IPS-11a (cell line): ENCODE measurements around the gene ESYT3.

Experiments used
- H3K4me3 ChIP-seq: one replicate; pipeline ENCODE4 v1.5.1; 2013; ENCODE audit warnings: low read depth, low read length, control low read depth

The ESYT3 gene

DNA sequence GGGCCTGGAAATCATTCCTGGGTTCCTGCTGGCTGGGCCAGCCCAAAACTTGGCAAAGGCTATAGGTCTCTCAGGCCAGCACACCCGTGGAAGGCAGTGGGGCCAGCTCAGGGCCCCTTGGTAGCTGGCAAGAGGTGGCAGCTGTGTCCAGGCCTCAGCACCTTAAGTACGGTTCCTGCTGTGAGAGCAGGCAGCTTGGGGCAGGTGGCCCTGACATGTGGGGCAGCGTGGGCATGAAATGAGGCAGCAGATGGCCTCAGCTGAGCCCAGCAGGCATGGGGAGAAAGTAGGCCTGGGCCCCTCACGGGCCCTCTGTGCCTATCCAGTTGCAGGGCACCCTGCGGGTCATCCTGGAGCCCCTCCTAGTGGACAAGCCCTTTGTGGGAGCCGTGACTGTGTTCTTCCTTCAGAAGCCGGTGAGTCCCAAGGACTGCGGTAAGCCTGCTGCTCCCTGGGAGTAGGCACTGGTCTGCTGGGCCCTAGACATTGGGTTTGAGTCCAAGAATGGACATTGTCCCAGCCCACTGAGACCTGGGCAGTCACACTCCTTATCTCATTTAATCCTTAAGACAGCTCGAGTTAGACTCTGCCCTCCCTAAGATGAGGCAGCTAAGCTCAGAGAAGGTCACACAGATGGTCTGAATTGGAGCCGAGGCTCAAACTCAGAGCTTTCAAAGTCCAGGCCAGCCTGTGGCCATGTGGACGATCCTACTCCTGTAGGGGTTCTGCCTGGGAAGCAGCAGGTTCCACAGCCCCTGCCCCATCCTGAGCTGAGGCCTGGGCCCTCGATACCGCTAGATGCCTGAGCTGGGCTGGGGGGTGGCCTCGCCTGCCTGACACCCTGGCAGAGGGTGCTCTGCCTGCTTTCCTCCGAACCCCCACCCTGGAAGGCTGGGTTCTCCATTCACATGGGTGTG is 25.5 kb downstream of the ESYT3 start:
- no peak overlapping the region for H3K4me3 ChIP-seq

DNA sequence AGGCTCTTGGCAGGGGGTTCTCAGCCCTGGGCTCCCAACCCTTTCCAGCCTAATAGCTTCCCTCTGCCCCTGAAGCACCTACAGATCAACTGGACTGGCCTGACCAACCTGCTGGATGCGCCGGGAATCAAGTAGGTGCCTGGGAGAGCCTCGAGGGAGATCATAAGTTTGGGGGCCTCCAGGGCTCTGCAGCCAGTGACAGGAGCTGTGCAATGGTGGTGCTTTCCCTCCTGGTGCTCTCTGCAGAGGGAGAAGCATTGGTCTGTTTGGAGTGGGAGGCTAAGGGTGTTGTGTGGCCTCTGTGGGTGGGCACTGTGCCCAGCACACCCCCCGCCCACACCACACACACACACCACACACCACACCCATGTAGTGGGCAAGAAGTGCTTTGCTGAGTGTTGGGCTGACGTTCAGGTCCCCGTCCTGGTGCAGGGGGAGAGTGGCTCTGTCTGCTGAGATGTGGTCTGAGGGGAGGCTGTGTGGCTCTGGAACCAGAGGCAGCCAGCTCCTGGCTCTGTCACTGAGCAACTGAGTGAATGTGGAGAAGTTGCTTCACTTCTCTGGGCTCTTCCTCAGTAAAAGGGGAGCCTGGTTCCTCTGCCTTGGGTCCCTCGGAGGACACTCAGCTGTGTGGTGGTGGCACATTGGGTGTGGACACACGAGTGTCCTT is 26.3 kb downstream of the ESYT3 start:
- H3K4me3 ChIP-seq, result no peak overlapping the region

DNA sequence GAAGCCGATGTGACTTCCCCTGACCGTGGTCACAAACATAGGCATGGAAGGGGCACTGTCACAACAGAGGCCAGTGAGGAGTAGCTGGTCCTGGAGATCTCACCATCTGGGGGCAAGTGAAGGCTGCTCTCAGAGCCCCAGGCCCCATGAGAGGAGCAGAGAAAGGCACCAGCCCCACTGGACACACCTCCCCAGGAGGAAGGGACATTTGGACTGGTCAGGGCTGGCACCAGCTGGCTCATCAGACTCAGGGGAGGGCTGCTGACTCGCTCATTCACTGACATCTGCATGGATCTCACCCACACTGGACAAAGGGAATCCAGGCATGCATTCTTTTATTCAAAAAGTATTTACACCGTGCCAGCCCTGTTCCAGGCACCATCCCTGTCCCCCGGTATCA is 26.8 kb downstream of the ESYT3 start:
- no peak overlapping the region for H3K4me3 ChIP-seq

DNA sequence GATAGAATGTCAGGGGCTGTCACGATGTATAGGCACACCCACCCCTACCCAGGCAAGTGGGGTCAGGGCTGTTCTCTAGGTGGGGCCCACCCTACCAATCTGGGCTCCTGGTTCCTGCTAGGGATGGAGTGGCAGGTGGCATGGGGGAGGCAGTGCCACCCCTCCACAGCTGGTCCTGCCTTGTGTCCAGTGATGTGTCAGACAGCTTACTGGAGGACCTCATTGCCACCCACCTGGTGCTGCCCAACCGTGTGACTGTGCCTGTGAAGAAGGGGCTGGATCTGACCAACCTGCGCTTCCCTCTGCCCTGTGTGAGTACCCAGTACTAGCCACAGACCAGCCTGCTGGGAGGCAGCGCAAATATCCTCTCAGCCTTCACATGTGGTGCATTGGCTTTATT is 27.5 kb downstream of the ESYT3 start:
- H3K4me3 ChIP-seq, result no peak overlapping the region

DNA sequence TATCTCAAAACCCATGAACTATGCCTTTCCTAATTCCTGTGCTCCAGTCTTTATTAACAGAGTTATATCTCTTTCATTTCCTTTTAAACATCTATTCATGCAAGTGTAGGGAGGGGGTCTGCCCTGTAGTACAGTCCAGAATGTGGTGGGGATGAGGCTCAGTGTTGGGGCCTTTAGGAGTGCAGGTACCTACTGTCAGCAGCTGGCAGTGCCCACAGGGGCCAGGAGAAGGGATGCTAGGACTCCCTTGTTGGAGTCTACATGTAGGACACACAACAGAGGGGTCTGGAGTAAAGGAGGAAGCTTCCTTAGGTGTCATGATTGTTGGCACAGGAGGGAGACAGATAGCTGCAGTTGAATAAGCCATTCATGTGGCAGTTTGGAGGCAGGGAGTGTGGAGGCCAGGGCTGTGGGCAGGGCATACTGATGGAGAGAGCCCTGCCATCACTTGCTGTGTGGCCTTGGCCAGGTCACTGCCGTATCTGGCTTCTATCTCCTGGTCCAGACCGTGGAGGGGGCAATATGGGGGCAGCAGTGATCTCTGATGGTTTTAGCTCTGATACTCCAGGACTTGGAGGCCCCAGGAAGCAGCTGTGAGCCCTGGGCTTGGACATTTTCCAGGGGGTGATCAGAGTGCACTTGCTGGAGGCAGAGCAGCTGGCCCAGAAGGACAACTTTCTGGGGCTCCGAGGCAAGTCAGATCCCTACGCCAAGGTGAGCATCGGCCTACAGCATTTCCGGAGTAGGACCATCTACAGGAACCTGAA is 29.5 kb downstream of the ESYT3 start:
- no peak overlapping the region for H3K4me3 ChIP-seq

DNA sequence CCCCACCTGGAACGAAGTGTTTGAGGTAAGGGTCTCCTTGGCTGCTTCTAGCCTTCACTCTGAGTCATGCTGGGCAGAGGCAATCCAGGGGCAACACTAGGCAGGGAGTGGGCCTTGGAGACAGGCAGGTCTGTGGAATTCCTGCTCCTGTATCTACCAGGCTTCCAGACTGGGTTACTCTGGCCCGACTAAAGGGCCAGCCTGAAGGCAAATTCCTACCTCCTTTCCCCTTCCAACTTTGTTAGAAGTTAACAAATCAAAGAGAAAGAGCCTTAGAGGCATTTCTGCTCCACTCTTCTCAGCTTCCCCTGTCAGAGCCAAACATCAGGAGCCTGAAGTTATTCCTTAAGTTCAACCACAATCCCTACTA is 30.1 kb downstream of the ESYT3 start:
- H3K4me3 ChIP-seq, result no peak overlapping the region

DNA sequence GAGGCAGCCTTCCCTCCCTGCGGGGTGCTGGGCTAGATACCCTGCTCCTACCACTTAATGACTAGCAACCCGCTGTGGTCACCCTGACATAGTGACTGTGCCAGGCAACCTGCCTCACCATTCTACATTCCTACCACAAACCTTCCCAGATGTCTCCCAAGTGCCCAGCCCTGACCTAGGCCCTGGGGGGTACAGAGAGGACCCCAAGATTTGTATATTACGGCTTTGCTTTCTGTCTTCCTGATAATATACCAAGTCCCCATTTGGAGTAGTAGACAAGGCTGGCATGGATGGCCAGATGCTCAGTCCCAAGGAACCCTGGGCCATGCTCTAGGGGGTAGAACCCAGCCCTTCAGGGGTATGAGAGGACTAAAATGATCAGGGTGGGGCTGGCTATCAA is 31.0 kb downstream of the ESYT3 start:
- H3K4me3 ChIP-seq, result no peak overlapping the region

DNA sequence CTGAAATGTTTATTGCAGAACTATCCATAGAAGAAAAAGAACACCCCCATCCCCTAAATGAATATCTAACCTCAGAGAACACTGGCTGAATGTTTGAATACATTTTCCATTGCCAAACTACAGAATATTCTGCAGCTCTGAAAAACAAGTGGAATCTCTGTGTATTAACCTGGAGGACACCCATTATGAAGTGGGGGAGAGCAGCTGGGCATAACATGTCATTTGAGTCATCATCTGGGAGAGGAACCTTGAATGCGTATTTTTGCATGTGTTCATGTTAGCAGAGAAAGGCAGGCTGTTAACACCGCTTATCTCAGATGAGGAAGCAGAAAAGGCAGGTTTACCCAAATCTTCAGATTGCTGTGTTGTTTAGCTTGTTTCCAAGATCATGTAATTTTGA is 31.5 kb downstream of the ESYT3 start:
- H3K4me3 ChIP-seq, result no peak overlapping the region

DNA sequence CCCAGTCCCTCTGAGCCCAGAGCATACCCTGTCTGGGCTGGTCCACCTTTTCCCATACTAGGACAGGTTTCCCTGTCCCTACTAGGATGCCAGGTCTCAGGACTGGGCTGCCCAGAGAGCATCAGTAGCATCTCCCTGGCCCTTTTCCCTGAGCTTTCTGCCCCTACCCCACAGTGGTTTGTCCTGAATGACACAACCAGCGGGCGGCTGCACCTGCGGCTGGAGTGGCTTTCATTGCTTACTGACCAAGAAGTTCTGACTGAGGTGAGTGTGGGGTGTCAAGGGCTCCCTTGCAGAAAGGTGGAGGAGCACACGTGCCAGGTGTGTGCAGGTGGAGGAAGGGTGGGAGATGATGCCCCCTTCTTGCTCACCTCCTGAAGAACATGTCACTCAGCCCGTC is 33.5 kb downstream of the ESYT3 start:
- no peak overlapping the region for H3K4me3 ChIP-seq

DNA sequence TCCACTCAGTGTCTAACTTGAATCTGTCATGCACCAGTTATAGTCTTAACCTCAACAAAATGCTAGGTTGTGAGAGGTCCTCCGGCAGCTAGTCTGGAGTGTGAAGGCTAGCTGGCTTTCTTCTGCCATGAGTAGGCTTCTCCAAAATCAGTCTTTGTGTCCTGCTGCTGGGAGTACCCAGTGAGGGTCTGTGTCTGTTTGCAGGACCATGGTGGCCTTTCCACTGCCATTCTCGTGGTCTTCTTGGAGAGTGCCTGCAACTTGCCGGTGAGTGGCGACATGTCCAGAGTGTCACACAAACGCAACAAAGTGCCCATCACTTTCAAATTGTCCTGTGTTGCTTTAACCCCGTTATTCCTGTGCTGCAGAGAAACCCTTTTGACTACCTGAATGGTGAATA is 34.0 kb downstream of the ESYT3 start:
- H3K4me3 ChIP-seq, result no peak overlapping the region

DNA sequence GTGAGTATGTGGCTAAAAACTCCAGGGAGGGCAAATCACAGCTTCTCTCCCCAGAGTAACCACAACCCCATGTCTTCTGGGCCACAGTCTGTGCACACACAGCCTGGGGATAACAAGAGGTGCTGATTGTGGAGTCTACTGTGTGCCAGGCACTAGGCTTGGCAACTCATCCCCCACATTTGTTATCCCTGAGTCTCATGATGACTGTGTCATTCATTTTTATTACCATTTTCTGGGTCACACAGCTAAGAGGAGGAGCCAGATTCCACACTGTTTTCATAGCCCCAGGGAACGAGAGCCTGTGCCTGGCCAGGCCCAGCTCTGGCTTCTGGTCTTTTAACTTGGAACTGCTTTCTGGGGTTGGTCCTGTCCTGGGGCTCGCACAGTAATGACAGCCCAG is 34.5 kb downstream of the ESYT3 start:
- H3K4me3 ChIP-seq, result no peak overlapping the region

DNA sequence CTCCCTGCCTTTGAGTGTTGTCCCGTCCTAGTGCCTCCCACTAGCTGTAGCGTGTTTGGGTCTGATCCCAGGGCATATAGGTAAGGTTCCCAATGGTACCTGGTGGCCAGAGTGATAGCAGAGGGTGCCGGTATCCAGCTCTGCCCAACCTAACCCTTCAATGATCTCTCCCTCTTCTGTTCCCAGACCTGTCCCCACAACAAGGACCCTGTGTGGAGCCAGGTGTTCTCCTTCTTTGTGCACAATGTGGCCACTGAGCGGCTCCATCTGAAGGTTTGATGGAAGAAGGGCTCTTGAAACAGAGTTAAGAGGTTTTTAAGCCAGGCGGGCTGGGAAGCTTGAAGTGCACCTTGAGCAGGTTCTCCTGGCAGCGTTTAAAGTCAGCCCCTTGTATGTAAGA is 35.5 kb downstream of the ESYT3 start:
- H3K4me3 ChIP-seq, result no peak overlapping the region

DNA sequence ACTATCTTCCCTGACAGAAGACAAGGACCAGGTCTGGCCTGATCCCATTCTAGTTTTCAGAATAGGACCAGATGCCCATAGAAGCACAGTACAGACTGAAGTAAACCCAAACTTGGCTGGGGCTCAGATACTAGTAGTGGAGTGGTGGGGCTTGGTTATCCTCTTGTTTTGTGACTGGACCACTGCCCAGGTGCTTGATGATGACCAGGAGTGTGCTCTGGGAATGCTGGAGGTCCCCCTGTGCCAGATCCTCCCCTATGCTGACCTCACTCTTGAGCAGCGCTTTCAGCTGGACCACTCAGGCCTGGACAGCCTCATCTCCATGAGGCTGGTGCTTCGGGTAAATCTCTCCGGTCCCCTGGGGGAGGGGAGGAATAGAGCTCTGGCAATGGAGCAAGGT is 36.3 kb downstream of the ESYT3 start:
- no peak overlapping the region for H3K4me3 ChIP-seq

DNA sequence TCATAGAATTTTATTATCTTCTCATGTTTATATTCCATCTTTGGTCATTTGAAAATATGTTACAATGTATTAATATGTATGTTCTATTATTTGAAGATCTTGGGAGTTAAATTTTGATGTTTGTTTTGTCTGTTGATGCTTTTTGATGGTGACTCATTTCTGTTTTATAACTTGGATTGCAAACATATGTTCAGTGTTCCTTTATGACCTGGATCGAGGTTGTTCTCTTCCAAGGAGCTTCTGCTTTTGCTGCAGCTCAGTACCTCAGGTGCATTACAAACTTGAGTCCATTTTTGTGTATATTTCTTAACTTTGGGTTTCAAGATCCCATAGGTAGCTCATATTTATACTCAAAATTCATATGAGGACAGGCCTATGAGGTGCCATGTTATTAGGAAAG is 37.1 kb downstream of the ESYT3 start:
- H3K4me3 ChIP-seq, result no peak overlapping the region

DNA sequence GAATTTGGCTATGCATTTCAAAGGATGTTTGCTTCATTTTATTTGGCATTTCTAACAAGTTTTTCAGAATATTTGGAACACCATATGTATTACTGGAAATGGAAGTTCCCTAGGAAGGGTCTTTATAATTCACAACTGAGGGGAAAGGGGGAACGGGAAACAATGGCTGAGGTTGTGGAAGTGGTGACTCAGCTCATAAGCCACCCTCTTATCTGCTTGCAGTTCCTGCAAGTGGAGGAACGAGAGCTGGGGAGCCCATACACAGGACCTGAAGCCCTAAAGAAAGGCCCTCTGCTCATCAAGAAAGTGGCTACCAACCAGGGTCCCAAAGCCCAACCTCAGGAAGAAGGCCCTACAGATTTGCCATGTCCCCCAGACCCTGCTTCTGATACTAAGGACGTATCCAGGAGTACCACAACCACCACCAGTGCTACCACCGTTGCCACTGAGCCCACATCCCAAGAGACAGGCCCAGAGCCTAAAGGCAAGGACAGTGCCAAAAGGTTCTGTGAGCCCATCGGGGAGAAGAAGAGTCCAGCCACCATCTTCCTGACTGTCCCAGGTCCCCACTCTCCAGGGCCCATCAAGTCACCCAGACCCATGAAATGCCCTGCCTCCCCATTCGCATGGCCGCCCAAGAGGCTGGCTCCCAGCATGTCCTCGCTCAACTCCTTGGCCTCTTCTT is 37.9 kb downstream of the ESYT3 start:
- H3K4me3 ChIP-seq, result no peak overlapping the region

DNA sequence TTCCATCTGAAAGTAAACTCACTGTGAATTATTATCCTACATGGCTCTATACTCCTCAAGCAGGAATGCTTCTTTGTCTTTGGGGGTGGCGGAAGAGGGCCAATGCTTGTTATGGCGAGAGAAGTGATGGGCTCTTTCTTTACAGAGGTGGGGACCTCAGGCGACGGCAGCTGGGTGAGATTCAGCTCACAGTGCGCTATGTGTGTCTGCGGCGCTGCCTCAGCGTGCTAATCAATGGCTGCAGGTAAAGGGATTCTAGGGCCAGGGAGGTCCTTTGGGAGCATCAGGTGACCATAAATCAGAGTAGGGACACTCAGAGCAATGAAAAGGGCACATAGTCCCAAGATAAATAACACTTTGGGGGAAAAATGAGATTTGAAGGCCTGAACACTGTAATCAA is 39.0 kb downstream of the ESYT3 start:
- H3K4me3 ChIP-seq, result no peak overlapping the region

DNA sequence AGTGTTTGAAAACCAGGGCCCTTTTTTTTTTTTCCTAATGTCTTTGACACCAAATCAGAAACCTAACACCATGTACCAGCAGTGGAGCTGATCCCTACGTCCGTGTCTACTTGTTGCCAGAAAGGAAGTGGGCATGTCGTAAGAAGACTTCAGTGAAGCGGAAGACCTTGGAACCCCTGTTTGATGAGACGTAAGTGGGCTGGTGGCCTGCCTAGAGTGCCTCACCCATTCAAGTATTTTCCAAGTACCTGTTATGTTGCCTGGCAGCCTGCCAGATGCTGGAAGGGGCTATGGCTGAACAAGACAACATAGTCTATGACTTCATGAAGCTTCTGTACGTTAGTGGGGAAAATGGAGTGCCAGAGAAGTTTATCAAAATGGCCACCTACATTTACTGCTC is 39.7 kb downstream of the ESYT3 start:
- H3K4me3 ChIP-seq, result no peak overlapping the region

DNA sequence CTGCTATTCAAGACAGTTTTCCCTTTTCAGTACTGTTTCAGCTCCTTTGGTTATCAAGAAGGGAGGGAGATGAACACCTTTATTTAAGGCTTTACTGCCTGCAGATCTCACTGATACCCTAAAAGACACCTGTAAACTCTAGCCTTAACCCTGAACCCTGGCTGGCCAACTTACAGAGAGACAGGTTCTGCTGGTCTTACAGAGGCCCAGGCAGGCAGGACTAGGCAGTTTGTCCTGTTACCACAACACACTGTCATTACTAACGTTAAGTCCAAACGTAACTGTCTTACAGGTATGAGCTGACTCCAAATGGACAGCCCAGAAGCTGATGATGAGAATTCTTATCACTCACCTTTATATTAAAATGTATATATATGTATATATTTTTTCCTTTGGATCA is 42.1 kb downstream of the ESYT3 start:
- H3K4me3 ChIP-seq, result no peak overlapping the region

DNA sequence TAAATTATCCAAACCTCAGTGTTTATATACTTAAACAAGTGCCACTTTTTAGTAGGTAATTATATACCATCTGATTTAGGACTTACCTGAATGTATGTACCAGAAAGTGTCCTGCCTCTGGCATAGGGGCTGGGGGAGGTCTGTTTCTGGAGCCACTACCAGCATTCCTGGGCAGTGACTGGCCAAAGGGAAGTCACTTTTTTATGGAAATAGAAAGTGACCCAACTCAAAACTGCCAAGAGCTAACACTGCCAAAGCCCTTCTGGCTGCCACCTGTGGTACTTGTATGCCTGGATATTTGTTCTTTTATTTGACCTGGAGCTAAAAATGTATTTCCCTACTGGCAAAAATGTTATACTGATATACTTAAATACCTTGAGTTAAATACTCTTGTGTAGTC is 42.7 kb downstream of the ESYT3 start:
- no peak overlapping the region for H3K4me3 ChIP-seq

DNA sequence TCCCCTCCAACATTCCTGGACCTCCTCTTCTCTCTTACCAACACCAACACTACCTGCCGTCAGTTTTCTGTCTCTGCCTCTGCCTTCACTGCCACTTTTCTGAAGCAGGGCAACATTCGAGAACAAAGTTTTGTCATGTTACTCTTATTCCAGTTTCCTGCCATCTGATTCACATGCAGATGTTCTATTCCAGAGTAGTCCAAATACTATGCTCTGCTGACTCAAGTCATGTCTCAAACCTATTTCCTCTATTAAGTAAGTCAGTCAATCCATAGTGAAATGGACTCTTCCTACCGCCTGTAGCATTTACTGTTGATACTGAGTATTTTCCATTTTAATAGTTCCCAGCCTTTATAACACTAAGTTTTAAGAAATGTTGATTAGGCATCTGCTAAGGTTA is 43.4 kb downstream of the ESYT3 start:
- no peak overlapping the region for H3K4me3 ChIP-seq

DNA sequence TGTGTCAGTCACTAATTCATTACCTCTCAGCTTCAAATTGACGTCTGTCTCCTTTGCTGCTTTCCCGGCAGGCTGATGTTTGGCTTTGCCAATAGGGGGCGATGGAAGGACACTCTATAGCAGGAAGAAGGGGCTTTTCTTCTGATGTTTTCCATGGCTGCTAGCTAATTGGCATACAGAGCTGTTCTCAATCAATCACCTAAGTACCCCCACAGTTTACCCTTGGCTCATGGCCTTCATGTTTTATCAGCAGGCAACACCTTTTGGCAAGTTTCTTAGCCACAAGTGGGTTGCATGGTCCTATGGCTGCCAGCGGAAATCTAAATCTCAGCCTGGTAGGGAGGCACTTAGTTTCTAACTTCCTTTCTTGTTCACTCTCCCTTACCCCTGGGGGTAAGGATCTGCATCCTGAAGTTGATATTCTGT is 45.0 kb downstream of the ESYT3 start:
- H3K4me3 ChIP-seq, result no peak overlapping the region
